H9 (cell line): ENCODE measurements around the gene CCNJL. TPM values are rescaled to one million over a fixed set of nuclear protein-coding genes. Genes with fewer than 3 reads are reported as not detected.

ENCODE experiments used
- DNase-seq: peaks from one replicate; pipeline ENCODE4 v3.0.0-alpha.2; 2017
- H2AFZ ChIP-seq: one replicate; pipeline ENCODE4 v1.6.1; 2013; ENCODE audit warnings: mild to moderate bottlenecking, low read length, control low read depth, moderate library complexity
- H2AK5ac ChIP-seq: 2 replicates; pipeline ENCODE4 v1.6.1; 2013; ENCODE audit warnings: low read length, control low read depth, mixed read lengths; ENCODE audit not compliant: insufficient read length
- H2BK120ac ChIP-seq: one replicate; pipeline ENCODE4 v1.6.1; 2013; ENCODE audit warnings: low read depth, mild to moderate bottlenecking, low read length, control low read depth, inconsistent platforms; ENCODE audit not compliant: poor library complexity, severe bottlenecking
- H2BK12ac ChIP-seq: 2 replicates; pipeline ENCODE4 v1.6.1; 2013; ENCODE audit warnings: low read length, control low read depth, mixed read lengths, low read depth; ENCODE audit not compliant: insufficient read length
- H2BK15ac ChIP-seq: 2 replicates; pipeline ENCODE4 v1.6.1; 2013; ENCODE audit warnings: low read depth, low read length, control low read depth
- H2BK20ac ChIP-seq: one replicate; pipeline ENCODE4 v1.6.1; 2013; ENCODE audit warnings: low read depth, mild to moderate bottlenecking, low read length, control low read depth, inconsistent platforms; ENCODE audit not compliant: poor library complexity, severe bottlenecking
- H2BK5ac ChIP-seq: 2 replicates; pipeline ENCODE4 v1.6.1; 2013; ENCODE audit warnings: low read length, control low read depth, mixed read lengths; ENCODE audit not compliant: insufficient read length
- H3K14ac ChIP-seq: 2 replicates; pipeline ENCODE4 v1.6.1; 2013; ENCODE audit warnings: low read length, control low read depth; ENCODE audit not compliant: insufficient read depth
- H3K18ac ChIP-seq: 2 replicates; pipeline ENCODE4 v1.6.1; 2013; ENCODE audit warnings: low read depth, mild to moderate bottlenecking, mixed read lengths, low read length, control low read depth; ENCODE audit not compliant: insufficient read length
- H3K23ac ChIP-seq: 2 replicates; pipeline ENCODE4 v1.6.1; 2013; ENCODE audit warnings: low read length, control low read depth, mixed read lengths, low read depth; ENCODE audit not compliant: insufficient read length
- H3K23me2 ChIP-seq: 2 replicates; pipeline ENCODE4 v1.6.1; 2013; ENCODE audit warnings: low read depth, mild to moderate bottlenecking, mixed read lengths, low read length, control low read depth; ENCODE audit not compliant: insufficient read length, poor library complexity, severe bottlenecking
- H3K27ac ChIP-seq: 2 replicates; pipeline ENCODE4 v1.5.1; 2013; ENCODE audit warnings: low read length, control low read depth, mixed read lengths, low read depth; ENCODE audit not compliant: insufficient read length
- H3K27me3 ChIP-seq: 2 replicates; pipeline ENCODE4 v1.6.1; 2013; ENCODE audit warnings: low read length, control low read depth, inconsistent platforms; ENCODE audit not compliant: insufficient read depth
- H3K4ac ChIP-seq: 2 replicates; pipeline ENCODE4 v1.6.1; 2013; ENCODE audit warnings: low read depth, mild to moderate bottlenecking, control low read depth, inconsistent platforms, low read length, moderate library complexity
- H3K4me1 ChIP-seq: 2 replicates; pipeline ENCODE4 v1.6.1; 2013; ENCODE audit warnings: low read length, control low read depth, inconsistent platforms; ENCODE audit not compliant: insufficient read depth
- H3K4me2 ChIP-seq: 2 replicates; pipeline ENCODE4 v1.6.1; 2013; ENCODE audit warnings: low read length, control low read depth, mixed read lengths; ENCODE audit not compliant: insufficient read length, insufficient read depth
- H3K56ac ChIP-seq: 2 replicates; pipeline ENCODE4 v1.6.1; 2013; ENCODE audit warnings: low read depth, mild to moderate bottlenecking, mixed read lengths, low read length, control low read depth; ENCODE audit not compliant: insufficient read length
- H3K79me1 ChIP-seq: 2 replicates; pipeline ENCODE4 v1.6.1; 2013; ENCODE audit warnings: low read depth, mild to moderate bottlenecking, moderate library complexity, low read length, control low read depth, inconsistent platforms; ENCODE audit not compliant: insufficient read depth, poor library complexity, severe bottlenecking
- H3K79me2 ChIP-seq: 2 replicates; pipeline ENCODE4 v1.6.1; 2013; ENCODE audit warnings: low read length, control low read depth, inconsistent platforms; ENCODE audit not compliant: insufficient read depth
- H3K9ac ChIP-seq: 2 replicates; pipeline ENCODE4 v1.6.1; 2013; ENCODE audit warnings: low read length, control low read depth, mixed read lengths; ENCODE audit not compliant: insufficient read length; ENCODE audit errors: extremely low read depth
- H3K9me3 ChIP-seq: one replicate; pipeline ENCODE4 v1.6.1; 2013; ENCODE audit warnings: low read depth, low read length, inconsistent platforms; ENCODE audit not compliant: control insufficient read depth
- H3T11ph ChIP-seq: one replicate; pipeline ENCODE4 v1.6.1; 2013; ENCODE audit warnings: mild to moderate bottlenecking, low read length, control low read depth, inconsistent platforms
- H4K20me1 ChIP-seq: one replicate; pipeline ENCODE4 v1.6.1; 2013; ENCODE audit not compliant: control insufficient read depth, insufficient read length, insufficient read depth
- H4K5ac ChIP-seq: 2 replicates; pipeline ENCODE4 v1.6.1; 2013; ENCODE audit warnings: low read depth, mild to moderate bottlenecking, mixed read lengths, low read length, control low read depth; ENCODE audit not compliant: insufficient read length
- H4K8ac ChIP-seq: replicated peaks from 2 replicates; pipeline ENCODE4 v1.6.1; 2013; ENCODE audit warnings: low read length, control low read depth, mixed read lengths, low read depth; ENCODE audit not compliant: insufficient read length
- H4K91ac ChIP-seq: 2 replicates; pipeline ENCODE4 v1.6.1; 2013; ENCODE audit warnings: low read depth, mild to moderate bottlenecking, moderate library complexity, mixed read lengths, low read length, control low read depth; ENCODE audit not compliant: insufficient read length
- H3K27ac Mint-ChIP-seq, 3 experiments: 2 replicates in 2 of 3; 3 replicates in 1 of 3; pipeline ENCODE4 v1.8.0; 2020 to 2021; ENCODE audit warnings: mixed read lengths in 3 of 3, mild to moderate bottlenecking in 1 of 3, moderate library complexity in 1 of 3
- H3K27me3 Mint-ChIP-seq: 2 replicates; pipeline ENCODE4 v1.8.0; 2021; ENCODE audit warnings: low read depth, mild to moderate bottlenecking, moderate library complexity, mixed read lengths
- H3K36me3 Mint-ChIP-seq, 3 experiments: 2 replicates in 2 of 3; 3 replicates in 1 of 3; pipeline ENCODE4 v1.8.0; 2020 to 2021; ENCODE audit warnings: low read depth in 3 of 3, mixed read lengths in 3 of 3; ENCODE audit not compliant: insufficient read depth in 1 of 3
- H3K4me1 Mint-ChIP-seq, 2 experiments: 2 replicates each; pipeline ENCODE4 v1.8.0; 2020; ENCODE audit warnings: mixed read lengths in 2 of 2
- H3K4me3 Mint-ChIP-seq, 2 experiments: 2 replicates in 1 of 2; 3 replicates in 1 of 2; pipeline ENCODE4 v1.8.0; 2020 to 2021; ENCODE audit warnings: mild to moderate bottlenecking in 2 of 2, mixed read lengths in 2 of 2, moderate library complexity in 1 of 2
- H3K9me3 Mint-ChIP-seq, 2 experiments: 2 replicates in 1 of 2; 3 replicates in 1 of 2; pipeline ENCODE4 v1.8.0; 2020; ENCODE audit warnings: mild to moderate bottlenecking in 2 of 2, mixed read lengths in 2 of 2, moderate library complexity in 1 of 2
- WGBS: extraction: QIAGEN DNeasy Blood & Tissue Kit; methylation state at CpG from one replicate; pipeline ENCODE4 v1.1.7; 2013; ENCODE audit warnings: missing lambda C conversion rate, low lambda C conversion rate, mixed read lengths; ENCODE audit not compliant: insufficient read length; ENCODE audit errors: extremely low coverage; 5-methylcytosine and 5-hydroxymethylcytosine counted together
- total RNA-seq: library from RNA; stranded (reverse); gene quantifications from 2 replicates; pipeline ENCODE4 v1.2.1, GENCODE V29; 2021
- TF ChIP-seq, protein P1 (sequence below): fragments of 200-600 bp; sonication (generic); conservative IDR thresholded peaks from 3 replicates; pipeline ENCODE4 v1.8.0; 2021; ENCODE audit warnings: antibody characterized with exemption, mild to moderate bottlenecking

The CCNJL gene
- total RNA-seq, 1 experiment from 2014 or later = 26.9 TPM

DNA sequence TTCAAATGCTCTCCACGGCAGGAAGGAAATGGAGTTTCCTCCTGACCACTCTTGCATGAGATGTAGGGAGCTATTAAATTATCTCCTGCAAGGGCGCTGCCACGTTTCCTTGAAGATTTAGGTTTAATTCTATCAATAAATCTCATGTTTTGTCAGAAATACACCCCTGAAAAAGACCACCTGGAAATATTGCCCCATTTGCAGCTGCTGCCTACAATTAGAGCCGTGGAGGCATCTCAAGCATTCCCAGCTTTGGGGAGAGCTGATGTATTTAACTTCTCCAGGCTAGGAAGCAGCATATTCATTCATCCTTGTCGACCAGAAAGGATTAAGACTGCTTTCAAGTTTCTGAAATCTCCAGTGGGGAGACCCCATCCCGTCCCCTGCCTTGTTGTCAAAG lies 40.5 kb downstream of the CCNJL start:
- Histone ChIP-seq H3T11ph (no peak overlapping the region), H2BK20ac (no peak overlapping the region), H4K20me1 (no peaks in the 10 kb centered on the region), H2BK120ac (no peak overlapping the region), H2AK5ac (no peak overlapping the region), H3K23me2 (no peaks in the 10 kb centered on the region), H3K9ac (no peak overlapping the region), H2BK15ac (no peak overlapping the region), H3K4ac (no peak overlapping the region), H3K79me2 (no peaks in the 10 kb centered on the region; the same call in 1 of the 2 replicates), H3K27me3 (no peaks in the 10 kb centered on the region), H3K9me3 (no peaks in the 10 kb centered on the region), H2BK12ac (no peak overlapping the region), H3K4me1 (peaks cover 12% of the 10 kb centered on the region; the same call in 1 of the 2 replicates), H3K18ac (no peak overlapping the region), H3K56ac (no peak overlapping the region), H2AFZ (no peak overlapping the region), H4K91ac (no peak overlapping the region), H3K4me2 (no peak overlapping the region), H4K5ac (no peak overlapping the region), H3K79me1 (no peaks in the 10 kb centered on the region), H2BK5ac (no peak overlapping the region), H4K8ac (no peak overlapping the region), H3K23ac (no peak overlapping the region), H3K27ac (no peak overlapping the region), H3K14ac (no peak overlapping the region)
- Mint-ChIP-seq H3K27me3 (no peaks in the 10 kb centered on the region; the same call in 1 of the 2 replicates), H3K4me3 (peak overlapping the region in 1 of 2 experiments; percentile 47; a peak in 2 of 5 replicates), H3K4me1 (peaks cover 40 to 43% of the 10 kb centered on the region in 2 experiments), H3K27ac (peak overlapping the region; percentile 69 to 92 (median 78); a peak in 6 of 7 replicates), H3K36me3 (peaks cover 6 to 54% (median 17%) of the 10 kb centered on the region in 3 experiments; a peak in 6 of 7 replicates), H3K9me3 (no peaks in the 10 kb centered on the region)
- WGBS = no CpG with 5 or more reads among the region's 6 CpGs
- no peak for DNase-seq
- TF ChIP-seq, protein P1, sequence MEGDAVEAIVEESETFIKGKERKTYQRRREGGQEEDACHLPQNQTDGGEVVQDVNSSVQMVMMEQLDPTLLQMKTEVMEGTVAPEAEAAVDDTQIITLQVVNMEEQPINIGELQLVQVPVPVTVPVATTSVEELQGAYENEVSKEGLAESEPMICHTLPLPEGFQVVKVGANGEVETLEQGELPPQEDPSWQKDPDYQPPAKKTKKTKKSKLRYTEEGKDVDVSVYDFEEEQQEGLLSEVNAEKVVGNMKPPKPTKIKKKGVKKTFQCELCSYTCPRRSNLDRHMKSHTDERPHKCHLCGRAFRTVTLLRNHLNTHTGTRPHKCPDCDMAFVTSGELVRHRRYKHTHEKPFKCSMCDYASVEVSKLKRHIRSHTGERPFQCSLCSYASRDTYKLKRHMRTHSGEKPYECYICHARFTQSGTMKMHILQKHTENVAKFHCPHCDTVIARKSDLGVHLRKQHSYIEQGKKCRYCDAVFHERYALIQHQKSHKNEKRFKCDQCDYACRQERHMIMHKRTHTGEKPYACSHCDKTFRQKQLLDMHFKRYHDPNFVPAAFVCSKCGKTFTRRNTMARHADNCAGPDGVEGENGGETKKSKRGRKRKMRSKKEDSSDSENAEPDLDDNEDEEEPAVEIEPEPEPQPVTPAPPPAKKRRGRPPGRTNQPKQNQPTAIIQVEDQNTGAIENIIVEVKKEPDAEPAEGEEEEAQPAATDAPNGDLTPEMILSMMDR = no peak
